Esophagus muscularis mucosa (tissue), 4 donors: ENCODE data around the gene AQP5. TPM values are rescaled to one million over a fixed set of nuclear protein-coding genes. Genes with fewer than 3 reads are reported as not detected.

Experiments
- DNase-seq: peaks from one replicate; pipeline ENCODE4 v3.0.0-alpha.2; 2017; ENCODE audit errors: extremely low spot score
- H3K27ac ChIP-seq, 4 donors: fragments of 200-600 bp; sonication (generic); replicated peaks in 1 of 4; 1 replicate in 3 of 4; 2 replicates in 1 of 4; pipeline ENCODE4 v1.5.1; 2016 to 2019; ENCODE audit warnings: mild to moderate bottlenecking in 1 of 4
- H3K27me3 ChIP-seq, 4 donors: fragments of 200-600 bp; sonication (generic); one replicate each; pipeline versions ENCODE4 v1.5.1 to v1.6.0; 2016 to 2019
- H3K36me3 ChIP-seq, 4 donors: fragments of 200-600 bp; sonication (generic); one replicate each; pipeline ENCODE4 v1.5.1; 2016 to 2019
- H3K4me1 ChIP-seq, 4 donors: fragments of 200-600 bp; sonication (generic); one replicate each; pipeline ENCODE4 v1.5.1; 2016 to 2019
- H3K4me3 ChIP-seq, 4 donors: fragments of 200-600 bp; sonication (generic); 1 replicate in 2 of 4; 2 replicates in 2 of 4; pipeline ENCODE4 v1.5.1; 2016 to 2019; ENCODE audit warnings: mild to moderate bottlenecking in 4 of 4, moderate library complexity in 1 of 4
- H3K9me3 ChIP-seq, 4 donors: fragments of 200-600 bp; sonication (generic); 1 replicate in 3 of 4; 2 replicates in 1 of 4; pipeline ENCODE4 v1.5.1; 2016 to 2019
- CTCF ChIP-seq, 3 experiments: fragments of 200-600 bp in 2 of 3; fragments of 450-650 bp in 1 of 3; sonication (generic) in 2 of 3; IDR thresholded peaks; one replicate each; pipeline ENCODE4 v1.5.1; 2017 to 2019; ENCODE audit warnings: antibody characterized with exemption in 3 of 3, mild to moderate bottlenecking in 2 of 3, moderate library complexity in 1 of 3
- EP300 ChIP-seq: sonication (generic); formaldehyde crosslinking; IDR thresholded peaks from one replicate; pipeline ENCODE4 v1.6.1; 2017; ENCODE audit warnings: antibody characterized with exemption
- POLR2A ChIP-seq: fragments of 450-650 bp; IDR thresholded peaks from one replicate; pipeline ENCODE4 v1.6.1; 2017; ENCODE audit warnings: antibody characterized with exemption, moderate library complexity, mild to moderate bottlenecking, low read depth
- POLR2AphosphoS5 ChIP-seq, 2 donors: sonication (generic); formaldehyde crosslinking; IDR thresholded peaks; one replicate each; pipeline ENCODE4 v1.6.1; 2017; ENCODE audit warnings: antibody characterized with exemption in 2 of 2
- WGBS: methylation state at CpG from one replicate; pipeline ENCODE4 v1.1.5; 2018; 5-methylcytosine and 5-hydroxymethylcytosine counted together
- intact Hi-C: fragments of 100-400 bp; cut with DNase I; formaldehyde crosslinking; loops from one replicate; pipeline ENCODE4 v1.15.1; 2023
- total RNA-seq, 4 donors: library from RNA; depleted of rRNA; stranded (reverse); fragments of >200 nt; gene quantifications; one replicate each; pipeline versions ENCODE4 v1.1.0 to v1.2.1, GENCODE V29; 2016

The AQP5 gene
- total RNA-seq, 4 donors from 2014 or later = 0.83 TPM; not detected in 3

- H3K36me3 ChIP-seq = no peaks in the 10 kb centered on the region
- no peak overlapping the region for H3K27ac ChIP-seq
- TF ChIP-seq CTCF (IDR thresholded peaks at IDR 0.05) (no peak), POLR2AphosphoS5 (IDR thresholded peaks at IDR 0.05) (no peak), POLR2A (no peak), EP300 (no peak)
- H3K9me3 ChIP-seq = no peaks in the 10 kb centered on the region
- 90% methylated on average over 6 of the region's 8 CpGs for WGBS
- H3K27me3 ChIP-seq = no peaks in the 10 kb centered on the region
- intact Hi-C loops = no loop called here
- no peak for DNase-seq
- H3K4me3 ChIP-seq = no peak overlapping the region
- H3K4me1 ChIP-seq = no peaks in the 10 kb centered on the region
Observed at GRCh38 chr12:49937639-49938300, 23.9 kb upstream of the AQP5 start.

GRCh38 chr12:49939307-49939706 lies 22.4 kb upstream of the AQP5 start:
- intact Hi-C loops = no loop called here
- Histone ChIP-seq H3K36me3 (no peaks in the 10 kb centered on the region), H3K9me3 (no peaks in the 10 kb centered on the region), H3K4me1 (no peaks in the 10 kb centered on the region), H3K27ac (no peak overlapping the region), H3K27me3 (no peaks in the 10 kb centered on the region), H3K4me3 (no peak overlapping the region)
- TF ChIP-seq CTCF (IDR thresholded peaks at IDR 0.05) (no peak), POLR2A (no peak), POLR2AphosphoS5 (IDR thresholded peaks at IDR 0.05) (no peak), EP300 (no peak)
- no peak for DNase-seq

GRCh38 chr12:49939707-49940106 lies 22.0 kb upstream of the AQP5 start:
- Histone ChIP-seq H3K9me3 (no peaks in the 10 kb centered on the region), H3K4me3 (no peak overlapping the region), H3K4me1 (no peaks in the 10 kb centered on the region), H3K36me3 (no peaks in the 10 kb centered on the region), H3K27me3 (no peaks in the 10 kb centered on the region), H3K27ac (no peak overlapping the region)
- TF ChIP-seq EP300 (no peak), CTCF (IDR thresholded peaks at IDR 0.05) (no peak), POLR2A (no peak), POLR2AphosphoS5 (IDR thresholded peaks at IDR 0.05) (no peak)
- DNase-seq = no peak
- no CpG with 5 or more reads among the region's 1 CpG for WGBS
- intact Hi-C loops = no loop called here

- TF ChIP-seq CTCF (IDR thresholded peaks at IDR 0.05) = no peak
- TF ChIP-seq EP300 = no peak
- no peak for TF ChIP-seq POLR2A
- no peak for TF ChIP-seq POLR2AphosphoS5 (IDR thresholded peaks at IDR 0.05)
- Histone ChIP-seq H3K9me3 (no peaks in the 10 kb centered on the region), H3K36me3 (no peaks in the 10 kb centered on the region), H3K4me3 (no peak overlapping the region), H3K27me3 (no peaks in the 10 kb centered on the region), H3K27ac (no peak overlapping the region), H3K4me1 (peaks cover 5 to 11% (median 10%) of the 10 kb centered on the region in 4 donors)
- no peak for DNase-seq
- 91% methylated on average over 13 of the region's 13 CpGs for WGBS
- intact Hi-C loops = no loop called here
Observed at GRCh38 chr12:49941556-49942511, 19.8 kb upstream of the AQP5 start.
